GM12892 (cell line): Measurements from ENCODE around the gene CNTN6.

Experiments used
- POLR2A ChIP-seq: IDR thresholded peaks from 2 replicates; pipeline ENCODE4 v1.6.1; 2011; ENCODE audit warnings: low read depth, low read length, control low read depth
- POLR2AphosphoS5 ChIP-seq: IDR thresholded peaks from 2 replicates; pipeline ENCODE4 v1.6.1; 2011; ENCODE audit warnings: low read depth, low read length, control low read depth
- TAF1 ChIP-seq: IDR thresholded peaks from 2 replicates; pipeline ENCODE4 v1.6.1; 2011; ENCODE audit warnings: low read depth, mild to moderate bottlenecking, control low read depth, low read length, borderline replicate concordance

DNA sequence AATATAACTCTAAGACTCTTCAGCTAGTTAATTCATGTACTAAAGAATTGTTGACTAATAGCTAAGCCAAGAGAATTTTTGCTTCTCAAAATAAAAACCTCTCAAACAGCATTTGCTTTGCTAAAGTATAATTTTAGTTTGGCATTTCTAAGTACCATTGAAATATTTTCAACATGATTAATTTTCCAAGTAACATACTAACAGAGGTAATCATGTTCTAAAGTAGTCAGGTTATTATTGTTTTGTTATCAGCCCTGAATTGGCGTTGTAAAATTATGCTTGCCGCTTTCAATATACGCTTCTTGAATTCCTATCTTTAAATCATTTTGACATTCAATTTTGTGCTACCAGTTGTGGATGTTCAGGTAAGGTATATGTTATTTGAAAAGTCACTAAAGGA is 134.3 kb downstream of the CNTN6 start:
- TF ChIP-seq POLR2A (no peak), POLR2AphosphoS5 (no peak), TAF1 (no peak)
